ENCODE results near the gene SH3RF1.

- TF ChIP-seq CTCF (IDR thresholded peaks at IDR 0.05) (no peak), POLR2AphosphoS5 (IDR thresholded peaks at IDR 0.05) (no peak)
Measured at GRCh38 chr4:169071747-169072146, 199.0 kb downstream of the SH3RF1 start.

Measured in prostate gland (tissue), 2 donors.